DND-41 (cell line): ENCODE measurements around the gene CHCHD3.

ENCODE experiments used
- CTCF ChIP-seq: IDR thresholded peaks from 2 replicates; pipeline ENCODE4 v1.5.1; 2012; ENCODE audit warnings: borderline replicate concordance, low read length, moderate library complexity, mild to moderate bottlenecking; ENCODE audit not compliant: poor library complexity, severe bottlenecking; ENCODE audit errors: extremely low read depth
- EZH2 ChIP-seq: IDR thresholded peaks from 3 replicates; pipeline ENCODE4 v1.6.1; 2012; ENCODE audit warnings: borderline replicate concordance, low read depth, mild to moderate bottlenecking, moderate library complexity, low read length, inconsistent platforms; ENCODE audit not compliant: severe bottlenecking

- TF ChIP-seq CTCF: no peak
- no peak for TF ChIP-seq EZH2
These were observed 162.1 kb downstream of the CHCHD3 start for GRCh38 chr7:132919771-132920170.
